Measurements from ENCODE around the gene KRT72. TPM values are rescaled to one million over a fixed set of nuclear protein-coding genes. Genes with fewer than 3 reads are reported as not detected.
"Not testable (repeated sequence)": the region's sequence is repeated elsewhere in the genome, so short reads cannot be mapped to it uniquely, and the experiment has no call there.

The KRT72 gene
- total and polyA plus RNA-seq, 2 of the 13 experiments (the other 11 are each of a cell fraction or from before 2014, with no cell fraction given), result not detected

DNA sequence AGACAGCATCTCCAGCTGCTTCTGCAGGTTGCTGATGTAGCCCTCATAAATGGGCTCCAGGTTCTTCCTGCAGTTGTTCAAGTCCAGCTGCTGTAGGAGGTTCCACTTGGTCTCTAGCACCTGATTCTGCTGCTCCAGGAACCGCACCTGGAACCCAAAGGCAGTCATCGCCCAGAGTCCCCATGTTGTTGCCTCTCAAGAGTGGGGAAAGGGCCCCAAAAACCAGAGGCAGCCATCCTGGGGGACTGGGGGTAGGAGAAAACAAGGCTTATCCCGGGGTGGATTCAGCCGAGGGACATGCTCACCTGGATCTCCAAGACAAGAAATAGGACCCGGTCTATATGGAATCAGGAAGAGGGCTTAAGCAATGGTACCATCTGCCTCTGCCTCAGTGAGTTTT lies 2.3 kb downstream of the KRT72 start:
- intact Hi-C loops (cut with micrococcal nuclease; ENCODE audit: unreplicated experiment) (no loop called here), in situ Hi-C loops (cut with HindIII; ENCODE audit: extremely low pct_ligation_motif_present, low pct_unique_long_range_greater_than_20kb) (no loop called here)
- 4% methylated on average over 5 of the region's 5 CpGs for WGBS (ENCODE audit: low lambda C conversion rate)

DNA sequence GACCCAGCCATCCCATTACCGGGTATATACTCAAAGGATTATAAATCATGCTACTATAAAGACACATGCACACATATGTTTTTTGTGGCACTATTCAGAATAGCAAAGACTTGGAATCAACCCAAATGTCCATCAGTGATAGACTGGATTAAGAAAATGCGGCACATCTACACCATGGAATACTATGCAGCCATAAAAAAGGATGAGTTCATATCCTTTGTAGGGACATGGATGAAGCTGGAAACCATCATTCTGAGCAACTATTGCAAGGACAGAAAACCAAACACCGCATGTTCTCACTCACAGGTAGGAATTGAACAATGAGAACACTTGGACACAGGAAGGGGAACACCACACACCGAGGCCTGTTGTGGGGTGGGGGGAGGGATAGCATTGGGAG lies 7.0 kb downstream of the KRT72 start:
- ATAC-seq; H2AFZ ChIP-seq (ENCODE audit: low read length); H3K27me3 ChIP-seq (ENCODE audit: control insufficient read depth in 1 of 2, insufficient read depth in 2 of 2, low read length in 2 of 2); POLR2A ChIA-PET; DNase-seq (ENCODE audit: low spot score); H3K9ac ChIP-seq (ENCODE audit: insufficient read depth, low read depth, low read length); H3K4me2 ChIP-seq (ENCODE audit: low read depth, low read length); in situ Hi-C loops (cut with HindIII; ENCODE audit: extremely low pct_ligation_motif_present, low pct_unique_long_range_greater_than_20kb); H3K36me3 ChIP-seq (replicated peaks in 1 of 2; ENCODE audit: control insufficient read depth in 1 of 2, insufficient read depth in 2 of 2, low read length in 2 of 2); H3K27ac ChIP-seq (ENCODE audit: extremely low read length, insufficient read depth, low read length); CTCF ChIA-PET (ENCODE audit: low intra/inter-chr PET ratio, low total read pairs); H3K4me1 ChIP-seq (ENCODE audit: insufficient read depth, low read length); H4K20me1 ChIP-seq (ENCODE audit: insufficient read depth, low read length); H3K9me3 ChIP-seq (ENCODE audit: low read length); intact Hi-C loops (cut with micrococcal nuclease; ENCODE audit: unreplicated experiment); BruUV-seq (replicated peaks); H3K79me2 ChIP-seq (ENCODE audit: insufficient read depth, low read length); H3K4me3 ChIP-seq (replicated peaks in 1 of 3; ENCODE audit: insufficient read depth in 1 of 3, low read depth in 2 of 3, low read length in 3 of 3); FAIRE-seq: not testable (repeated sequence)
- 17% methylated on average over 4 of the region's 4 CpGs for WGBS (ENCODE audit: low lambda C conversion rate)

More for the DNA sequence above, 2.3 kb downstream of the KRT72 start:
- Histone ChIP-seq H3K27ac (ENCODE audit: extremely low read length, insufficient read depth, low read length) (no peak overlapping the region), H4K20me1 (ENCODE audit: insufficient read depth, low read length) (no peaks in the 10 kb centered on the region), H3K4me2 (ENCODE audit: low read depth, low read length) (no peak overlapping the region), H3K9ac (ENCODE audit: insufficient read depth, low read depth, low read length) (no peak overlapping the region), H3K9me3 (ENCODE audit: low read length) (no peaks in the 10 kb centered on the region), H2AFZ (ENCODE audit: low read length) (no peak overlapping the region), H3K79me2 (ENCODE audit: insufficient read depth, low read length) (no peaks in the 10 kb centered on the region), H3K4me1 (ENCODE audit: insufficient read depth, low read length) (no peaks in the 10 kb centered on the region), H3K36me3 (replicated peaks in 1 of 2; ENCODE audit: control insufficient read depth in 1 of 2, insufficient read depth in 2 of 2, low read length in 2 of 2) (no peaks in the 10 kb centered on the region), H3K27me3 (ENCODE audit: control insufficient read depth in 1 of 2, insufficient read depth in 2 of 2, low read length in 2 of 2) (peaks cover 3 to 32% of the 10 kb centered on the region in 2 experiments; a peak in 4 of 5 replicates), H3K4me3 (replicated peaks in 1 of 3; ENCODE audit: insufficient read depth in 1 of 3, low read depth in 2 of 3, low read length in 3 of 3) (no peak overlapping the region)
- DNase-seq (ENCODE audit: low spot score), result no peak
- FAIRE-seq, result no peak
- no peak for ATAC-seq
- TF ChIP-seq MXD4 (CRISPR knock-in tag; IDR thresholded peaks at IDR 0.05) (no peak), ZNF235 (CRISPR knock-in tag; IDR thresholded peaks at IDR 0.05; ENCODE audit: borderline replicate concordance) (no peak), ZNF460 (CRISPR knock-in tag; IDR thresholded peaks at IDR 0.05; ENCODE audit: borderline replicate concordance) (no peak), NFKB2 (CRISPR knock-in tag; IDR thresholded peaks at IDR 0.05; ENCODE audit: borderline replicate concordance) (no peak), ZNF749 (CRISPR knock-in tag; IDR thresholded peaks at IDR 0.05; ENCODE audit: borderline replicate concordance) (no peak), MED13 (CRISPR knock-in tag; IDR thresholded peaks at IDR 0.05) (no peak), ZNF552 (CRISPR knock-in tag; IDR thresholded peaks at IDR 0.05; ENCODE audit: borderline replicate concordance) (no peak), NBN (conservative IDR thresholded peaks at IDR 0.05) (no peak), CHD4 (IDR thresholded peaks at IDR 0.05; ENCODE audit: borderline replicate concordance, low read length) (no peak), CENPX (CRISPR knock-in tag; IDR thresholded peaks at IDR 0.05) (no peak), NONO (IDR thresholded peaks at IDR 0.05) (no peak), NONO (CRISPR knock-in tag; conservative IDR thresholded peaks at IDR 0.05) (no peak)
- TF ChIP-seq, protein P1, sequence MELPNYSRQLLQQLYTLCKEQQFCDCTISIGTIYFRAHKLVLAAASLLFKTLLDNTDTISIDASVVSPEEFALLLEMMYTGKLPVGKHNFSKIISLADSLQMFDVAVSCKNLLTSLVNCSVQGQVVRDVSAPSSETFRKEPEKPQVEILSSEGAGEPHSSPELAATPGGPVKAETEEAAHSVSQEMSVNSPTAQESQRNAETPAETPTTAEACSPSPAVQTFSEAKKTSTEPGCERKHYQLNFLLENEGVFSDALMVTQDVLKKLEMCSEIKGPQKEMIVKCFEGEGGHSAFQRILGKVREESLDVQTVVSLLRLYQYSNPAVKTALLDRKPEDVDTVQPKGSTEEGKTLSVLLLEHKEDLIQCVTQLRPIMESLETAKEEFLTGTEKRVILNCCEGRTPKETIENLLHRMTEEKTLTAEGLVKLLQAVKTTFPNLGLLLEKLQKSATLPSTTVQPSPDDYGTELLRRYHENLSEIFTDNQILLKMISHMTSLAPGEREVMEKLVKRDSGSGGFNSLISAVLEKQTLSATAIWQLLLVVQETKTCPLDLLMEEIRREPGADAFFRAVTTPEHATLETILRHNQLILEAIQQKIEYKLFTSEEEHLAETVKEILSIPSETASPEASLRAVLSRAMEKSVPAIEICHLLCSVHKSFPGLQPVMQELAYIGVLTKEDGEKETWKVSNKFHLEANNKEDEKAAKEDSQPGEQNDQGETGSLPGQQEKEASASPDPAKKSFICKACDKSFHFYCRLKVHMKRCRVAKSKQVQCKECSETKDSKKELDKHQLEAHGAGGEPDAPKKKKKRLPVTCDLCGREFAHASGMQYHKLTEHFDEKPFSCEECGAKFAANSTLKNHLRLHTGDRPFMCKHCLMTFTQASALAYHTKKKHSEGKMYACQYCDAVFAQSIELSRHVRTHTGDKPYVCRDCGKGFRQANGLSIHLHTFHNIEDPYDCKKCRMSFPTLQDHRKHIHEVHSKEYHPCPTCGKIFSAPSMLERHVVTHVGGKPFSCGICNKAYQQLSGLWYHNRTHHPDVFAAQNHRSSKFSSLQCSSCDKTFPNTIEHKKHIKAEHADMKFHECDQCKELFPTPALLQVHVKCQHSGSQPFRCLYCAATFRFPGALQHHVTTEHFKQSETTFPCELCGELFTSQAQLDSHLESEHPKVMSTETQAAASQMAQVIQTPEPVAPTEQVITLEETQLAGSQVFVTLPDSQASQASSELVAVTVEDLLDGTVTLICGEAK (IDR thresholded peaks at IDR 0.05), result no peak
- TF ChIP-seq, protein P1 (CRISPR knock-in tag; IDR thresholded peaks at IDR 0.05), result no peak
- ChIA-PET CTCF (ENCODE audit: low intra/inter-chr PET ratio, low total read pairs) (no interaction called here), POLR2A (no interaction called here)
- BruUV-seq (replicated peaks), result no TSS peak
